Epithelial cell of proximal tubule (primary cell): ENCODE data around the gene APPL2. TPM values are rescaled to one million over a fixed set of nuclear protein-coding genes. Genes with fewer than 3 reads are reported as not detected.

Experiments
- DNase-seq: peaks from one replicate; pipeline ENCODE4 v3.0.0-alpha.2; 2011; ENCODE audit warnings: low read depth
- H3K4me3 ChIP-seq: 2 replicates; pipeline ENCODE4 v1.5.1; 2011; ENCODE audit warnings: low read depth, mild to moderate bottlenecking, low read length
- CTCF ChIP-seq: conservative IDR thresholded peaks from 2 replicates; pipeline ENCODE4 v1.5.1; 2012; ENCODE audit warnings: low read depth, mild to moderate bottlenecking, low read length
- total RNA-seq: library from RNA; depleted of rRNA; stranded (reverse); fragments of >200 nt; gene quantifications from 2 replicates; pipeline ENCODE4 v1.2.3, GENCODE V29; 2015

Gene APPL2, protein sequence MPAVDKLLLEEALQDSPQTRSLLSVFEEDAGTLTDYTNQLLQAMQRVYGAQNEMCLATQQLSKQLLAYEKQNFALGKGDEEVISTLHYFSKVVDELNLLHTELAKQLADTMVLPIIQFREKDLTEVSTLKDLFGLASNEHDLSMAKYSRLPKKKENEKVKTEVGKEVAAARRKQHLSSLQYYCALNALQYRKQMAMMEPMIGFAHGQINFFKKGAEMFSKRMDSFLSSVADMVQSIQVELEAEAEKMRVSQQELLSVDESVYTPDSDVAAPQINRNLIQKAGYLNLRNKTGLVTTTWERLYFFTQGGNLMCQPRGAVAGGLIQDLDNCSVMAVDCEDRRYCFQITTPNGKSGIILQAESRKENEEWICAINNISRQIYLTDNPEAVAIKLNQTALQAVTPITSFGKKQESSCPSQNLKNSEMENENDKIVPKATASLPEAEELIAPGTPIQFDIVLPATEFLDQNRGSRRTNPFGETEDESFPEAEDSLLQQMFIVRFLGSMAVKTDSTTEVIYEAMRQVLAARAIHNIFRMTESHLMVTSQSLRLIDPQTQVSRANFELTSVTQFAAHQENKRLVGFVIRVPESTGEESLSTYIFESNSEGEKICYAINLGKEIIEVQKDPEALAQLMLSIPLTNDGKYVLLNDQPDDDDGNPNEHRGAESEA
- total RNA-seq, result 20.6 and 57.4 TPM in 2 replicates

GRCh38 chr12:105235732-105236476 lies at the start of gene APPL2:
Gene APPL2, minus strand, starts transcription at chr12:105236174. Its CDS starts 162 bp downstream, at chr12:105236012.
- DNase-seq, result no peak
- peak; percentile 35 for TF ChIP-seq CTCF
- peak within 1 kb of the TSS; percentile 78 for H3K4me3 ChIP-seq

- no peak for TF ChIP-seq CTCF
- no peak overlapping the region for H3K4me3 ChIP-seq
- DNase-seq, result no peak
These were observed 49.4 kb upstream of the APPL2 start for GRCh38 chr12:105285378-105285777.

GRCh38 chr12:105281694-105282049 lies 45.7 kb upstream of the APPL2 start:
- no peak overlapping the region for H3K4me3 ChIP-seq
- TF ChIP-seq CTCF, result peak; percentile 33
- DNase-seq, result no peak

GRCh38 chr12:105280966-105281693 lies 45.2 kb upstream of the APPL2 start:
- H3K4me3 ChIP-seq, result no peak overlapping the region
- no peak for DNase-seq
- TF ChIP-seq CTCF, result no peak

DNA sequence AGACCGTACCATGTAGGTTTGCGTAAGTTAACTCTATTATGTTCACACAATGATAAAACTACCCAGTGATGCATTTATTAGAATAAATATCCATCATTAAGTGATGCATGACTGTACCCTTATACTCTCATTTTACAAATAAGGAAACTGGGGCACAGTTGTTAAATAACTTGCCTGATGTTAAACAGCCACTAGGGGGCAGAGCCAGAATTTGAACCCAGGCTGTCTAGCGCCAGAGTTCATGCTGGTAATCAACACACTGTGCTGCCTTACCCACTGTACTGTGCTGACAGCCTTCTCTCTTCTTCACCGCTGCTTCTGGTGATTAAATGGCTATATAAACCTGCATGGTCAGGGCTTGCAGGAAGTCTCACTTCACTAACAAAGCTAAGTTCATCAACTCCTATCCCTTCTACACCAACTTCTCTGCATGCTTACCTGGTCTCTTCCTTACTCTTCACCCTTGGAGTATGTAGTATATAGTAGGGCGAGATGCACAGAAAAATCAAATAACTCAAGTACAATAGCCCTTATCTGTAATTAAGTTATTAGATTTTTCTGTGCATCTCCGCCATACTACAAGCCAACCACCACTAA lies 43.6 kb upstream of the APPL2 start:
- TF ChIP-seq CTCF, result peak; percentile 76
- DNase-seq, result no peak
- no peak overlapping the region for H3K4me3 ChIP-seq

GRCh38 chr12:105278043-105278697 lies 42.2 kb upstream of the APPL2 start:
- peak; percentile 32 for TF ChIP-seq CTCF
- no peak for DNase-seq
- H3K4me3 ChIP-seq, result no peak overlapping the region
